LNCaP clone FGC (cell line): ENCODE measurements around the gene NPIPB8.
"Not testable (repeated sequence)": the region's sequence is repeated elsewhere in the genome, so short reads cannot be mapped to it uniquely, and the experiment has no call there.

ENCODE experiments used
- DNase-seq: peaks from one replicate; pipeline ENCODE4 v3.0.0-alpha.2; 2011; ENCODE audit warnings: low read depth
- H3K4me3 ChIP-seq: 2 replicates; pipeline ENCODE4 v1.5.1; 2011; ENCODE audit warnings: mild to moderate bottlenecking, low read depth, low read length, control low read depth
- TF ChIP-seq, protein P1 (sequence below): IDR thresholded peaks from 2 replicates; pipeline ENCODE4 v1.5.1; 2012; ENCODE audit warnings: mild to moderate bottlenecking; ENCODE audit not compliant: control insufficient read depth, insufficient read depth; ENCODE audit errors: extremely low read depth

Gene NPIPB8

GRCh38 chr16:28603381-28604185, 34.3 kb upstream of the NPIPB8 start:
- DNase-seq, result no peak
- TF ChIP-seq, protein P1, sequence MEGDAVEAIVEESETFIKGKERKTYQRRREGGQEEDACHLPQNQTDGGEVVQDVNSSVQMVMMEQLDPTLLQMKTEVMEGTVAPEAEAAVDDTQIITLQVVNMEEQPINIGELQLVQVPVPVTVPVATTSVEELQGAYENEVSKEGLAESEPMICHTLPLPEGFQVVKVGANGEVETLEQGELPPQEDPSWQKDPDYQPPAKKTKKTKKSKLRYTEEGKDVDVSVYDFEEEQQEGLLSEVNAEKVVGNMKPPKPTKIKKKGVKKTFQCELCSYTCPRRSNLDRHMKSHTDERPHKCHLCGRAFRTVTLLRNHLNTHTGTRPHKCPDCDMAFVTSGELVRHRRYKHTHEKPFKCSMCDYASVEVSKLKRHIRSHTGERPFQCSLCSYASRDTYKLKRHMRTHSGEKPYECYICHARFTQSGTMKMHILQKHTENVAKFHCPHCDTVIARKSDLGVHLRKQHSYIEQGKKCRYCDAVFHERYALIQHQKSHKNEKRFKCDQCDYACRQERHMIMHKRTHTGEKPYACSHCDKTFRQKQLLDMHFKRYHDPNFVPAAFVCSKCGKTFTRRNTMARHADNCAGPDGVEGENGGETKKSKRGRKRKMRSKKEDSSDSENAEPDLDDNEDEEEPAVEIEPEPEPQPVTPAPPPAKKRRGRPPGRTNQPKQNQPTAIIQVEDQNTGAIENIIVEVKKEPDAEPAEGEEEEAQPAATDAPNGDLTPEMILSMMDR, result no peak
- H3K4me3 ChIP-seq, result no peak overlapping the region

GRCh38 chr16:28604186-28604565, 33.7 kb upstream of the NPIPB8 start:
- TF ChIP-seq, protein P1, result no peak
- H3K4me3 ChIP-seq, result no peak overlapping the region
- DNase-seq, result no peak

DNA sequence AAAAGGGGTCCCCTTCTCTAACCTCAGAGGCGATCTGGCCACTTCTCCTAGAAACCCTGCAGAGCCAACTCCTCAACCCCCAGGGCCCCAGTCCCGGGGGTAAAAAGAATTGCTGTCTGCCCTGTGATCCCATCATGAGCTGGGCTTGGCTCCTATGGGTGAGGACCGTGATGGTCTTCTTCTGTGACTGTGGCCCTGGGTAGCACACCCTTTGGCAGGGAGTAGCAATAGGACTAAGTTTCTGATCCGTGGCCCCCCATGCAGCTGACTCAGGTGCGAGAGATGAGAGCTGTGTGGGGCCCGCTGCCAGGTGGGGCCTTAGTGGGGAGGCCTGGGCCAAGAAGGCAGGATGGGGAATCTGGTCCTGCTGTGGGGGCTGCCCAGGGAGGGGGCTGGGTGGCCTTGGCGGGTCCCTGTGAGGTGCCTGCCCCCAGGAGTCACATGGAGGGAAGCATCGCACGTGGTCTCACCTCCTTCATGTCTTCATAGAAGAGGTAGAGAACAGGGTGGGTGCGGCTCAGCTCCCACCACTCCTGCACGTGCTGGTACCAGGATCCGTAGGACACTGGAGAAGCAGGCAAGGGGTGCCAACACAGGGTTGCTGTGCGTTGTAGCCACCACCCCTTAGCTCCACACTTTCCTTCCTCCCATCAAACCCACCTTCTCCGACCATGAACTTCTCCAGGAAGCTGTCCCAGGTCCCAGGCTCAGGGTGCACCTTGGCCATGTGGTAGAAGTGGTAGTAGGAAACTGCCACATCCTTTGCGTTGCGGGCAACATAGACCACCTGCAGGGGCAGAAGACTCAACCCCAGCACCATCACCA, 31.4 kb upstream of the NPIPB8 start:
- TF ChIP-seq, protein P1, result no peak
- no peak overlapping the region for H3K4me3 ChIP-seq
- no peak for DNase-seq

DNA sequence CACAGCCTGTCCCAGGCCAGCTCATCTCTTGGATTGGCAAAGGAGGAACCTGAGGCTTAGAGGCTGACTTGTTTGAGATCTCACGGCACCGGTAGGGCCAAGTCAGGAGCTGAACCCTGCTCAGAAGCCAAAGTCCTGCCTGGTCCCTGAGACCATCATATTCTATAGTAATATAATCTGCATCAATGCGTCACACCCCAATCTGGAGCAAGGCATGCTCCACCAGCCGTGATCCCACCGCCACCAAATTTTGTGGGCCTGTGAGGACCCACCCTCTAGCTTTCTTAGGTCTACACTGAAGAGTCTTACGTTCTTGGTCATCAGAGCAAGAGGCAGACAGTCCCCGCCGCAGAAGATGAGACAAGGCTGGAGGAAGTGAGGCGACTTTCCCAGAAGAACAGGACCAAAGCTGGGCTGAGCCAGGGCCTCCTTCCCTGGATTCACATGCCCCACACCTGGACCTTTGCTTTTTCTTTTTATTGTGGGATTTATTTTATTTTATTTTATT, 30.7 kb upstream of the NPIPB8 start:
- no peak for DNase-seq
- no peak overlapping the region for H3K4me3 ChIP-seq
- TF ChIP-seq, protein P1, result no peak

- DNase-seq, H3K4me3 ChIP-seq: not testable (repeated sequence)
Measured at GRCh38 chr16:28607681-28608495, 30.0 kb upstream of the NPIPB8 start.

DNA sequence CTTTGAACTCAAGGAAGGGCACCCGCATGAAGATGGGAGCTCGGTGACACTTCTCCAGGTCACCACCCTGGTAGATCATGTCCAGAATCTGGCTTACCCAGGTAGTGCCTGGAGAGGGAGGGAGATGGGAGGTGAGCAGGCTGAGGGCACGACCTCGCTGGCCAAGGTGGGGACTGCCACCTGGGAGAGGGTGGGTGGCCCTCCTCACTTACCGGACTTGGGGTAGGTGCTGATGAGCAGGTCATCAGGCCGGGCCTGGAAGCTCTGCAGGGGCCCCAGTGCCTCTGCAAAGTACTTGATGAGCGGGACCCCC, 29.4 kb upstream of the NPIPB8 start:
- DNase-seq, H3K4me3 ChIP-seq: not testable (repeated sequence)

DNA sequence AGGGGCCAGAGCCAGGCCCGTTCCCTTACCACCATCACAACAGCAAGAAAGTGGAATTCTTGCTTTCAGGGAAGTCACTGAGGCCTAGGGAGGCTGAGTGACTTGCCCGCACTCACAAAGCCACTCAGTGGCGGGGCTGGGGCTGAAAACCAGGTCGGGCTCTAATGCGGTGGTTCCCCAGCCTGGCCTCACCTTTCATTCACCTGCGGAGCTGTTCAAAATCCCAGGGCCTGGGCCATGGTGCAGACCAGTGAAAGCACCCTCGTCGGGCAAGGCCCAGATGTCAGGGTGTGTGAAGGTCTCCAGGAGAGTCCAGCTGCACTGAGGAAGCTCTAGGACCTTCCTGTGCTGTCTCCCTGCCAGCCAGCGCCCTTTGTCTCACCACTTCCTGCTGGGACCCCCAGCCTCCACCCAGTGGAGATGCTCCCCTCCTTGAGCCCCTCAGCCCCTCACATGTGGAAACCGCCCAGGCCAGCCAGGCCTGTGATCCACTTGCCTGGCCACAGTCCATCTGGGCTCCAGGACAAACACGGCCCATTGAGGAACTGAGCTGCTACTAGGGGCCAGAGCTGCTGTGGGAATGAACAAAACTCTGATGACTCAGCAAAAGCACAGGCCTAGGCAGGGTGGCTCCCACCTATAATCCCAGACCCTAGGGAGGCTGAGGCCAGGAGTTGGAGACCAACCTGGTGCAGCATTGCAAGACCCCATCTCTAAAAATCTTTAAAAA, 28.8 kb upstream of the NPIPB8 start:
- not testable (repeated sequence) for DNase-seq
- H3K4me3 ChIP-seq, result peak overlapping the region; percentile 50
